Measurements from ENCODE around the gene TFF2.

The TFF2 gene

DNA sequence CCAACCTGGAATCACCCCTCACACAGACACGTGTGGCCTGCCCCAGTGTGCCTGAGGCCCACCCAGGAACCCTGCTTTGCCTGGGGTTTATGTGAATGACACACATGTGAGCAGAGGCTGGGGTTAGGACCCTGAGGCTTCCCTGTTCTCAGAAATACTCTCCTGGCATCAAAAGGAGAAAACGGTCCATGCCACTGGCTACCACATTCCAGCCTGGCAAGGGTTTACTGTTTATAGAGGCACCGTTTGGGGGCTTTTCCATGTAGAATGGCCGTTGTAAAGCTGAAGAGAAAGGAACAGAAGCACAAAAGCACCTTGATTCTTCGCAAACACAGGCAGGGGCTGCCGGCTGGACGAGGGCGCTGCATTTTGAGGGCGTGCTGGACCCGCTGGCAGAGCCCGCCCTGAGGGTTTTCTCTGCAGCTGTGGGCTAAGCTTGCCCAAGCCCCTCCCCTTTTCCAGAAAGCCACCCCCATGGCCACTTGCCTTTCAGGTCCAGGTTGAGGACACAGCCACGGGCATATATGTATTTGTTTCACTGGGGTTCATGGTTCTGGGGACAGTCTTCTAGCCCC is 48.6 kb downstream of the TFF2 start:
- no peak for DNase-seq

DNA sequence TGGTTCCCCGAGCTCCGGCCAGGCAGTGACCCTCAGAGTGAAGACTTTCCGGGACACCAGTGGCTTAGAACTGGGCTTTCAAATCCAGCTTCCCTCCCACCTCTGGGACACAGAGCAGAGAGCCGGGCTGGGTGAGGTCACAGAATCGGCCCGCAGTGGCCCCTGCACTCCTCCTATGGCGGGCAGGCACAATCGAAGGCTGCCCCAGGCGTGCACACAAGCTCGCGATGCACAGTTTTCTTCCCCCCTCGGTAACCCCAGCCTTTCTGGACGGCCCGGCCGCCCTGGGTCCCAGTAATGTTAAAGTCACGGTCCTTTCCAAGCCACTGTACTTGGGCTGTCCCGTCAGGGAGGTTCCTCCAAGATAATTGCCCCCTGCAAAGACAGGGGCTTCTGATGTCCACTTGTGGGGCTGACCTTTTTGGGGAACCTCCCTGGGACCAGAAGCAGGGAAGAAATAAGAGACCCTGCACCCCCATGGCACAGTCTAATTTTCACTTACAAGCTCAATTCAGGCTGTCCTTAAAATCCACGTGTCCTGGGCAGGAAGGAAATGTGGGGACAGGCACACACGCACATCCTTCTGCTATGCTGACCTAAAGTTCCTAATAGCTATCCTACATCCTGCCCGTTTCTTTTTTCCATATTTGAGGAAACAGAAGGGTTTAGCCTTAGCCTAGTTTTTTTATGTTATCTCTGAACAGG is 49.3 kb downstream of the TFF2 start:
- no peak for DNase-seq

DNA sequence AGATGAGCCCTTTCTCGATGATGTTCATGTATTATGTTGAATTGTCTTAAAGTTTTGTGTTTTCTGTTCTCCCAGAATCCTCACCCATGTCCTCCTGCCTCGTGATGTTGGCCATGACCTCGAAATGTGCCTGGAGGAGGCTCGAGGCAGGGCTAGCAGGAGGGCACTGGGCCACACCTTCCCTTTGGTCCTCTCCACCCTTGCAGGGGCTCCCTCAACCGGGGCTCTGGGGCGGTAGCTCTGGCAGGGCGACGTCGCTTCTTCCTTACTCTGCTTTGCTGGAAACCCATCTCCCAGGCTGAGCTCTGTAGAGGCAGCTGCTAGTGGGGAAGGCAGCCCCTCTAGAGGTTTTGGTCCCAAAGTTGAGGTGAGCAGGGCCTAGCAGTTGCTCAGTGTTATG is 49.8 kb downstream of the TFF2 start:
- no peak for DNase-seq

DNA sequence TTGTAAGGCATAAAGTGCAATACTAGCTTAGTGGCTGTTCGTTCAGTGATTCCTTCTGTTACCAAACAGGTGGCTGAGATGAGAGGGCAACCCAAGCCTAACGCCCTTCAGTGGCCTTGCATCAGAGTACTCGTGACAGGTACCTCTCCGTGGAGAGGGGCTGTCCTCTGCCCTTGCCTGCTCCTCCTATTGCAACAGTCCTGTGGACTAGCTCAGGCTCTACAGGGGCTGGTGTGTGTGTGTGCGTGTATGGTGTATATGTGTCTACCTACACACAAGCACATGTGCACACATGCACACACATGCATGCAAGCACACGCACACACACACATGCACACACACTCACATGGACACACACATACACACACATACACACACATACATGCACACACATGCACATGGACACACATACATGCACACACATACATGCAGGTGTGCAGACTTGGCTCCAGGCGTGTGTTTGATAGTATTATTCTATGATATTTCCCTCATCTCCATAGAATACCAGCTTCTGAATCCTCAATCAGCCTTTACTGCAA is 50.7 kb downstream of the TFF2 start:
- no peak for DNase-seq

DNA sequence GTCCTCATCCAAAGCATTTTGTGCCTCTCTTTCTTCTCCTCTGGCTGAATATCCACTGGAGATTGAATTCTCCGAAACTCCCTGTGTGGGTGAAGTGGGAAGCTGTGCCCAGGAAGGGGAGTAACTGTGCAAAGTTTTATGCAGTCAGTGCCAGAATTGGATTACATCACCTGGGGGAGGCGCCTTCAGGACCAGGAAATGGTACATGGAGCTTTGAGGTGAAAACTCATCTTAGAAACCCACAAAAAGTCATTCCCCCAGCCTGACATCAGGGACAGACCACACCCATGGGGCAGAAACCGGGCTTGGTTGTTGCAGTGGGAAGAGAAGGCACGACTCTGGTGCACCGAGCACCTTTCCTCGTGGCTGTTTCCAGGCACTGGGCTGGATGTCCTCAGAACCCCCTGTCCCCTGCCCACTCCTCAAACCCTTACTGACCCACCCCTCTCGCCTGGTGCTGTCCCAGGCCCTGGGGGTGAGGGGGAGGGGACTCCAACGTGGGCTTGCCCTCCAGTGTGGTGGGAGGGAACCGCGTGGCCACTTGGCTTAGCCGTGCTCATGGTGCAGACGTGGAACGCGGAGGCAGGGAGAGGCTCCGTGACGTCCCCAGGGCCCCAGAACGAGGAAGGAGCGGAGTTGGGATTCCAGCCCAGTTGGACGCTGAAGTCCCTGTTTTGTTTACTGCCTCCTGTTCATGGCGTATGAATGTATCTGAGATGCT is 51.3 kb downstream of the TFF2 start:
- DNase-seq, result no peak

DNA sequence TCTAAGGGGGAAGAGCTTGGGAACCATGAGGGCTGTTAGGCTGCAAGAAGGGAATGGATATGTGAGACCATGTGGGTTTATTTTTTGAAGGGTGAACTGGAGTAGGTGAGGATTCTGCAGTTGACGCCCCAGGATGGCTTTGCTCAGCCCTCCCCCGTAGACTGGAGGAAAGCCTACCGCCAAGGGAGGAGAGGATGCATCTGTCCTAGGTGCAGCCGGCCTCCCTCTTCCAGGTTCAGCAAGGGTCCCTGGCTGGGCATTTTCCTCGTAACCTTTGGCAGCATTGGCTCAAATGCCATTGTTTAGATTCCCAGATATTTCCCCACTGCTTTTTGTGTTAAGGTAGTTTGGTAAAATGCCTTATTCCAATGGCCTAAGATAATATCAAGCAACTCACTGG is 52.1 kb downstream of the TFF2 start:
- no peak for DNase-seq

DNA sequence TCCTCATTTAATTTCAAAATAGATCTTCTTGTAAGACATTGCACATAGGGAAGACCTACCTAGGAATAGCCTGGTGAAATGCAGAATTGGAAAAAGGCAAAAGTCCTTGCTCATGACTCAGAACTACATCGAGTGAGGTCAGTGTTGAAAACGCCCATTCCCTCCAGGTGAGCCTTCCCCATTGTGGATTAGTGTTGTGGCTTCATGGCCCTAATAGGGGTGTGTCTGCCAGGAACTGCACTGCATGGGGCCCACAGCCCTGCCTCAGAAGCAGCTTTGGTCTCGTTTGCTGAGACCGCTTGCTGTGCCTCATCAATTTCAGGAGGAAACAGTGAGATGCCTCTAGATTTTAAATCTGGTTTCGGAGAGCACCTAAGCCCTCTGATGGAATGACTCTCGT is 52.6 kb downstream of the TFF2 start:
- no peak for DNase-seq

DNA sequence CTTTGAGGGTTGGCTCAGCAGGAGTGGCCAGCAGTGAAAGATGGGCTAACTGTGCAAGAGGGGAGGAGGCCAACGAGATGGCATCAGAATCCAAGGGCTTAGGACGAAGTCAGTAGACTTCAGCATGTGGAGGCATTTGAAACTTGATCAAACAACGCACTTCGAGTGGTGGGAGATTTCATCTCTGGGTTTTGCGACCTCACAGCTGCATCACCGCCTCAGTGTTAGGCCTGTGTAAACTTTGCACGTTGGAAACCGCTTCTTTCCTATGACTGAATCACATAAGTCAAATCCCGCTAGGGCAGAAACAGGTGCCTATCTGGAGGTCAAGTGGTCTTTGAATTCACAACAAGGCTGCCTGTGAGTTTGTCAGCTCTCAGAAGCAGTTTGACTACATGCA is 53.4 kb downstream of the TFF2 start:
- DNase-seq, result no peak

DNA sequence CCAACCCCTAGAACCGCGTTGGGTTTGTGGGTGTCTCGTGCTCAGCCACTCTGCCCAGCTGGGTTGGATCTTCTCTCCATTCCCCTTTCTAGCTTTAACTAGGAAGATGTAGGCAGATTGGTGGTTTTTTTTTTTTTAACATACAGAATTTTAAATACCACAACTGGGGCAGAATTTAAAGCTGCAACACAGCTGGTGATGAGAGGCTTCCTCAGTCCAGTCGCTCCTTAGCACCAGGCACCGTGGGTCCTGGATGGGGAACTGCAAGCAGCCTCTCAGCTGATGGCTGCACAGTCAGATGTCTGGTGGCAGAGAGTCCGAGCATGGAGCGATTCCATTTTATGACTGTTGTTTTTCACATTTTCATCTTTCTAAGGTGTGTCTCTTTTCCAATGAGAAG is 54.3 kb downstream of the TFF2 start:
- DNase-seq, result no peak
